Embryonic facial prominence (tissue), 1 donor: ENCODE results near the gene ATXN7L1.

Experiments used
- DNase-seq: peaks from one replicate; pipeline ENCODE4 v3.0.0-alpha.2; 2016; ENCODE audit errors: extremely low spot score

The ATXN7L1 gene

GRCh38 chr7:105648561-105649401, 227.6 kb downstream of the ATXN7L1 start:
- DNase-seq = no peak

DNA sequence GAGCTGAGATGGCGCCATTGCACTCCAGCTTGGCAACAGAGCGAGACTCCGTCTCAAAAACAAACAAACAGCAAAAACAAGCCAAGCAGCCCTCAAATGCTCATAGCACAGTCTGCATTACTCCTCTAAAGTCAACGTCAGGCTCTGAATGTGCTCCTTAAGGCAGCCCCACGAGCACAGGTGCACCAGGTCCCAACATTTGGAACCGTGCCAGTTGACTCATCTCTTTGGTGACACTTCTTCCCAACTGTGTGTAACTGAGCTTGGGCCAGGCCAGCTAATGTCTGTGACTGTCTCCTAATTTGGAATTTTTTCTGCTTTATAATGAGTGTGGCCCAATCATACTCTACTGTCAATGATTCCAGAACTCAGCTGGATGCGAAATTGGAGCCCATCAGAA, 228.8 kb downstream of the ATXN7L1 start:
- DNase-seq = no peak

GRCh38 chr7:105644937-105645336, 231.5 kb downstream of the ATXN7L1 start:
- DNase-seq = no peak

DNA sequence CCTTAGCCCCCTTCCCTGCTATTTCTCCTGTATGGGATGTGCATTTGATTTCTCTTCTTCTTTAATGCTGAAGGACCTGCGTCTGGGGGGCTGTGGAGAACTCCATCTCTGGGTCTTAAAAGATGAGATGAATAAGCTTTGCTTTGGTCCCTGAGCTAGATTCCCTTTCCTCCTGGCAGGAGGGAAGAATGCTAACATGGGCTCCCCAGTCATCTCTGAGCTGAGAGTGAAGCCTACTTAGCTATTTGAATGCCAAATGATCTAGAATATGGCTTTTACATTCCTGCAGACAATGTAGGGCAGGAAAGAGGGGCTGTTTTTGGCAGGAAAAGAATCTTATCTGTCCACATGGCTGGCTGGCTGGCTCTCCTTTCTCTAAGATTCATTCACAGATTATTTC, 232.5 kb downstream of the ATXN7L1 start:
- DNase-seq = no peak

DNA sequence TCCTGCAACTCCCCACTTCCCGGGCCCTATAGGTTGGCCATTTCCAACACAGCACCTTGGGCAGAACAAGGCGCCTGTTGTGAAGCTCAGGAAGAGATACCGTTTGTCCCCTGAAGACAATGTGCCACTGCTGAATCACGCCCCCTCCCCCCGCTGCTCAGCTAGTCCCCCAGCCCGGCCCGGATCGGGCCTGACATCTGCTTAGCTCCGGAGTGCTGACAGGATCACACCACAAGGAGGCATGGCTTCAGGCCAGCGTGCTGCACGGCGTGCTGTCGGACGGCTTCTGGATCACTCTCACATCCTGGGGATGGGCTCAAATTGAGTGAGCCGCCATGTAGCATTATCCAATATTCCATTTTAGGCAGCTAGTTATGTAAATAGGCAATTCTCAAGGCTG, 233.0 kb downstream of the ATXN7L1 start:
- DNase-seq = no peak

DNA sequence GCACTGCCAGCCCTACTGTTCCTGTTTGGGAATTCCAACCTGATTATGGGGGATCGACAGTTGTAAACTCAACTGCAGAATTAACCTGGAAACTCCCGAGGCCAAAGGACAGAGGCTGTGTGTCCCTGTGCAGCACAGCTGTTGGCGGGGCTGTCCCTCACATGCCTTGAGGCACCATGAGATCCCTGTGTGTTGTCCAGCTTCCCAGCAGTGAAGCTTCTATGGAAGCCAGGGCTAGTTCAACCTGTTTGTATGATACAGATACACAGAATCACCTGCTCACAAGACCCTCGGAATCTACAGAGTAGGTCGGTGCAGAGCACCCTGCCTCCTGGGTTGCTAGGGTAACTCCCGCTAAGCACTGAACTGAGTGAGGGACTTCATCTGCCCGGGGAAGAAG, 234.1 kb downstream of the ATXN7L1 start:
- DNase-seq = no peak

GRCh38 chr7:105640956-105641810, 235.2 kb downstream of the ATXN7L1 start:
- DNase-seq = no peak

- DNase-seq = no peak
Measured at GRCh38 chr7:105639667-105640493, 236.5 kb downstream of the ATXN7L1 start.

DNA sequence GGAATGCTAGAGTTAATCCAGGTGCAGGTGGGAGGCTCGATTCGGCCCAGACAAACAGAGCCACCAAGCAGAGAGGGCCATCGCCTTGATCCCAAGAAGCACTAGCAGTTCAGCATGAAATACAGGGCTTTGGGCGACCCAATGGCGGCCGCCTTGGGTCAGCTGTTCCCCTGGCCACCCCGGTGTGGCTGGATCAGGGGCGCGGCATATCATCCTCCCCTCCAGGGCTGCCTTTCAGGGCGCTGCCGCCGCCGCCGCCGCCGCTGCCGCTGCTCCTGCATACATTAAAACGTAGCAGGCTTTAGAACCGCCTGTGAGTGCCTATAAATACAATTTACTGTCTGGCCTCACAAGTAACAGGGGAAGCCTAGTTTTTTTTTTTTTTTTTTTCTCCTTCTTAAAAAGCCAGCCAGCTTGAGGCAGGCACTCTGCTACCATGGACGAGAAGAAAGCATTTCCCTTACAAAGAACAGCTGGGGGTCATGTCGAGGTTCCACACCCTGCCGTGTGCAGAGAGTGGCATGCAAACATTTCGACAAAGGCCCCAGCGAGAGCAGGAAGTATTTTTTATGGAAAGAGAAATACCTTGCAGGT, 237.4 kb downstream of the ATXN7L1 start:
- no peak for DNase-seq

DNA sequence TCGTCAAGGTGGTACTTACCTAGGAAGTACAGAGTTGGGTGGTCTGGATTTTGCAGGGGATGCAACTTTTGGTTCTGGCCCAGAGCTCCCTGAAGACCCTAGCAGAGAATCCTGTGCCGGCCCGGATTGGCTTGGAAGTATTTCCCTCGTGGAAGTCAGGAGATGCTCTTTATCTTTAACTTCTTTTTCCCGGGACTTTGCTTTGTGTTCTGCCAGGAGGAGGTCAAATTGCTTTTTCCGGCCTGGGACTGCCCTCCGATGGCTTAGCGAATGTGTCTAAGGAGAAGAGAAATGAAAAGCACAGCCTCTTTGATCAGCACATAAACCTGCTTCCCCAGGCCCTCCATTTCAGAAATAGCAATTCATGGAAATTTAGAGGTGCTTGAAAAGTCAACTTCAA, 238.1 kb downstream of the ATXN7L1 start:
- no peak for DNase-seq

DNA sequence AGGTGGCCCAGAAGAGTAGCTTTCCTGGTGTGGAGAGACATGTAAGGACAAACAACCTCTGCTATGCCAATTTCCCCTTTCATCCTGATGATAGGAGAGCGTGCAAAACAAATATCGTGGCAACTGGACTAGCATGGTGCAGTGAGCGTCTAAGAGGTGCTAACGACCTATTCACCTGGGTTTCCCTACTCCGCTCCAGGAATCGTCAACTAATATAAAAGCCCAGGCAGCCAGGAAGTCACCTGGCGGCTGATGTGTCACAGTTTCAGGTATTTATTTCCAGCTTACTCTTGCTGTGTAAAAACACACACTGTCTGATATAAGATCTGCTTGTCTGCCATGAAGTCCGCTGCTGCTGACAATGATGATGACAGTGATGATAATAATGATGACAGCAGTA, 238.6 kb downstream of the ATXN7L1 start:
- DNase-seq = no peak

GRCh38 chr7:105636982-105637381, 239.4 kb downstream of the ATXN7L1 start:
- DNase-seq = no peak

- no peak for DNase-seq
Measured at GRCh38 chr7:105635197-105635596, 241.2 kb downstream of the ATXN7L1 start.

GRCh38 chr7:105625986-105626385, 250.4 kb downstream of the ATXN7L1 start:
- DNase-seq = no peak

GRCh38 chr7:105623906-105624305, 252.5 kb downstream of the ATXN7L1 start:
- DNase-seq = no peak

DNA sequence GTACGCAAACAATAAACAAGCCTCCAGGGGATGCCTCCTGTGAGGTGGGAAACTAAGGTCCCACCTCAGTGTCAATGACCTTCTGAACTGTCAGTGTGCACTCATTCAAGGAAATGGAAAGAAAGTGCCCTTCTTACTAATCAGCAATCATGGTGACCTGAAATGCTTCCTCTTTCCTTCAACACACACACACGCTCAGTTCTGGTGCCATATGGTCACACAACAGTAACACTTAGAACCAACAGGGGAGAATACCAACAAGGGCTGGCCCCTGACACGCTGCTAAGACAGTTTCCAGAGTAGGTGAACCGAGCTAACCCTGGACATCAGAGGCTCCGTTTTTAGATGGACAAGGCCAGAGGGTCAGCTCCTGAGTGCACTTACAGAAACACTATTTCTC, 253.0 kb downstream of the ATXN7L1 start:
- no peak for DNase-seq

- no peak for DNase-seq
Measured at GRCh38 chr7:105622106-105622731, 254.2 kb downstream of the ATXN7L1 start.

DNA sequence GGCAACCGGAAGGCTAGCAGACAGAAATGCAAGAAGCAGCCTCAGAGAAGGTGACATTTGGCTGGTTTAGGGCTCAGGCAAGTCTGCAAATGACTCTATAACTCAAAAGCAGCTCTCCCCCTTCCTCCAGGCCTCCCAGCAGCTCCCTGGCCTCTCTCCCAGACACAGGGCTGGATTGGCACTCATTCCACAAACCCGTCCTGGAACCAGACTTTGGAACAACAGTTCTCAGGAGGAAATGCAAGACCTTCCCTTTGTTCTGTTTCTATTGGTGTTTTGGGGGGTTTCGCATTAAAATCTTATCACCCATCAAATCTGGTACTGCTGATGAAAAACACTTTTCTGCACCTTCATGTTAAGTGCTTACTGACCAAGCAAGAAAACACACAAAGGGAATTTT, 254.8 kb downstream of the ATXN7L1 start:
- no peak for DNase-seq

DNA sequence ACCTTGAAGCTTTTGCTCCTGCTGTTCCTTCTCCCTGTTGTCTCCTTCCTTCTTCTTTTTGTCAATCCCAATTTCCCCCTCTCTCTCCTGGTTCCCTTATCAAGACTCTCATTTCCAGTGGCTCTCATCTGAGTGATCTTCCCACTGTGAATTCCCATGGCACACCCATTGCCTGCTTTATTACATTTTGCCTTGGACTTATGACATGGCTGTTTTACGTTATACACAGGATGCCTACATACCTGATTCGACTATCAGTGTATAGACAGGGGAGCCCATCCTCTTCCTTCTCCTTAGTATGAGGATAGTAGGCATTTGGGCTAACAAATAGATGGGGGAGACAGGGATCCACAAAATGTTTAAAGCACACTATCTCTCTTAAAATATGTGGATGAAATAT, 255.2 kb downstream of the ATXN7L1 start:
- no peak for DNase-seq

- DNase-seq = no peak
Measured at GRCh38 chr7:105619590-105619989, 256.8 kb downstream of the ATXN7L1 start.

- no peak for DNase-seq
Measured at GRCh38 chr7:105618016-105618296, 258.4 kb downstream of the ATXN7L1 start.
